Measurements from ENCODE around the gene ZNF135.

The ZNF135 gene

DNA sequence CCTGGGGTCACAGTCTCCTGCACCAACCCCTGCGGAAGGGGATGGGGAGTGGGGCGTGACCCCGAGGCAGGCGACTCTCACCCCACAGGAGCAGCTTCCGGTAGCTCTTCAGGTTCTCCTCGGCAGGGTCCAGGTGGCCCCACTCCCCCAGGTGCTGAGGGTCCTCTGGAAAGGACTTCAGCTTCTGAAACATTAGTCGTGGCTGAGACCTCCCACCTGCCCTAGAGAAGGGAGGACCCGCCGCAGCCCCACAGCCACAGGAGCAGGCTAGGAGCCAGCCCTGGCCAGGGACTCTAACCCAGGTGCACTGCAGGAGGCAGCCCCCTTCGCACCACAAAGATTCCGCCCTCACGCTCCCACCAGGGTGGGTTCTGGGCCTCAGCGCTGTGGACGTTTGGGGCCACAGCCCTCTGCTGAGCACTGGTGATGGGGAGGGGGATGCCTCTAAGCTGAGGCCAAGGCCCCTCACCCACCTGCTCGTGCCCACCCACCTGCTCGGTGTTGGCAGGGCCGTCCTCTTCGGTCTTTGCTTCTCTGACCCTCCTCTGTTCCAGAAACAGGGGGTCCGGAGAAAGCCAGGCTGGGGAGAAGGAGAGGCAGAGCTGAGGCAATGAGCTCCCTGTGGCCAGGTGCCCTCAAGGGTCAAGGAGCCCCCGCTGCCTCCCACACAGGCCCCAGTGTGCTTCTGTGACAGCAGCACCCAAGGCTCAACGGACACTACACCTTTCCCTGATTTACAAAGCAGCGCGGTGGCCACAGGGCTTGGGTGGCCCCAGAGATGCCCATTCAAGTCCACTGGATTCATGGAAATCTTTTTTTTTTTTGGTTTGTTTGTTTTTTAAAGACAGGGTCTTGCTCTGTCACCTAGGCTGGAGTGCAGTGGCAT is 28.0 kb downstream of the ZNF135 start:
- Histone ChIP-seq H3K4me1 (ENCODE audit: control insufficient read depth in 2 of 2, insufficient read depth in 1 of 2, low read depth in 1 of 2, low read length in 2 of 2) (no peaks in the 10 kb centered on the region), H3K9ac (ENCODE audit: low read depth, low read length, poor library complexity) (peak overlapping the region; percentile 21), H3K23ac (ENCODE audit: low read depth, low read length, poor library complexity) (no peak overlapping the region), H3K18ac (ENCODE audit: low read length) (no peak overlapping the region), H2BK120ac (ENCODE audit: low read depth, low read length) (no peak overlapping the region), H3K9me3 (replicated peaks in 1 of 2; ENCODE audit: control insufficient read depth in 2 of 2, insufficient read depth in 1 of 2, low read depth in 1 of 2, low read length in 2 of 2) (peaks cover 32 to 91% of the 10 kb centered on the region in 2 donors), H2BK5ac (ENCODE audit: low read length) (no peak overlapping the region), H2AK5ac (ENCODE audit: low read depth, low read length) (peak overlapping the region; percentile 46), H3K27me3 (ENCODE audit: control insufficient read depth in 3 of 3, insufficient read depth in 3 of 3, low read depth in 1 of 3, low read length in 3 of 3) (no peaks in the 10 kb centered on the region), H2BK15ac (ENCODE audit: low read length) (no peak overlapping the region), H3K4me3 (ENCODE audit: low read length in 2 of 2) (no peak overlapping the region), H3K79me1 (ENCODE audit: low read depth, low read length) (peaks cover 6% of the 10 kb centered on the region), H4K91ac (ENCODE audit: low read depth, low read length, poor library complexity) (no peak overlapping the region), H3K36me3 (replicated peaks in 1 of 2; ENCODE audit: control insufficient read depth in 2 of 2, insufficient read depth in 2 of 2, low read length in 2 of 2) (peaks cover 57 to 83% of the 10 kb centered on the region in 2 donors), H3K4me2 (ENCODE audit: insufficient read depth, low read length, poor library complexity, severe bottlenecking) (no peak overlapping the region), H4K8ac (ENCODE audit: low read depth, low read length) (no peak overlapping the region), H2AFZ (ENCODE audit: low read length) (no peak overlapping the region), H3K4ac (ENCODE audit: low read length) (peak overlapping the region; percentile 17), H2BK12ac (ENCODE audit: low read length) (no peak overlapping the region), H3K27ac (replicated peaks; ENCODE audit: low read length) (no peak overlapping the region), H3K14ac (ENCODE audit: low read length) (no peak overlapping the region)
- DNase-seq (ENCODE audit: low spot score) = no peak
- WGBS, 2 donors (ENCODE audit: extremely low coverage in 2 of 2, insufficient read length in 2 of 2, insufficient replicate concordance in 1 of 2) = no CpG with 5 or more reads among the region's 23 CpGs

GRCh38 chr19:58088521-58089052 is 29.5 kb downstream of the ZNF135 start:
- Histone ChIP-seq H4K8ac (ENCODE audit: low read depth, low read length) (no peak overlapping the region), H3K4me2 (ENCODE audit: insufficient read depth, low read length, poor library complexity, severe bottlenecking) (no peak overlapping the region), H3K4me1 (ENCODE audit: control insufficient read depth in 2 of 2, insufficient read depth in 1 of 2, low read depth in 1 of 2, low read length in 2 of 2) (peaks cover 0 to 1% of the 10 kb centered on the region in 2 donors), H3K23ac (ENCODE audit: low read depth, low read length, poor library complexity) (no peak overlapping the region), H2BK5ac (ENCODE audit: low read length) (no peak overlapping the region), H3K9me3 (replicated peaks in 1 of 2; ENCODE audit: control insufficient read depth in 2 of 2, insufficient read depth in 1 of 2, low read depth in 1 of 2, low read length in 2 of 2) (peaks cover 26 to 92% of the 10 kb centered on the region in 2 donors), H3K9ac (ENCODE audit: low read depth, low read length, poor library complexity) (no peak overlapping the region), H2BK15ac (ENCODE audit: low read length) (no peak overlapping the region), H3K27me3 (ENCODE audit: control insufficient read depth in 3 of 3, insufficient read depth in 3 of 3, low read depth in 1 of 3, low read length in 3 of 3) (no peaks in the 10 kb centered on the region), H2BK120ac (ENCODE audit: low read depth, low read length) (no peak overlapping the region), H2BK12ac (ENCODE audit: low read length) (no peak overlapping the region), H3K79me1 (ENCODE audit: low read depth, low read length) (peaks cover 11% of the 10 kb centered on the region), H2AFZ (ENCODE audit: low read length) (no peak overlapping the region), H3K36me3 (replicated peaks in 1 of 2; ENCODE audit: control insufficient read depth in 2 of 2, insufficient read depth in 2 of 2, low read length in 2 of 2) (peaks cover 57 to 94% of the 10 kb centered on the region in 2 donors), H3K4ac (ENCODE audit: low read length) (no peak overlapping the region), H3K27ac (replicated peaks; ENCODE audit: low read length) (no peak overlapping the region), H3K14ac (ENCODE audit: low read length) (no peak overlapping the region), H3K4me3 (ENCODE audit: low read length in 2 of 2) (peak overlapping the region in 1 of 2 donors; percentile 6), H3K18ac (ENCODE audit: low read length) (no peak overlapping the region), H2AK5ac (ENCODE audit: low read depth, low read length) (no peak overlapping the region), H4K91ac (ENCODE audit: low read depth, low read length, poor library complexity) (peak overlapping the region; percentile 24)
- WGBS, 2 donors (ENCODE audit: extremely low coverage in 2 of 2, insufficient read length in 2 of 2, insufficient replicate concordance in 1 of 2) = no CpG with 5 or more reads among the region's 13 CpGs
- DNase-seq (ENCODE audit: low spot score) = no peak

GRCh38 chr19:58089846-58090245 is 30.8 kb downstream of the ZNF135 start:
- Histone ChIP-seq H2BK5ac (ENCODE audit: low read length) (no peak overlapping the region), H4K8ac (ENCODE audit: low read depth, low read length) (no peak overlapping the region), H3K4me1 (ENCODE audit: control insufficient read depth in 2 of 2, insufficient read depth in 1 of 2, low read depth in 1 of 2, low read length in 2 of 2) (peaks cover 0 to 1% of the 10 kb centered on the region in 2 donors), H2BK120ac (ENCODE audit: low read depth, low read length) (no peak overlapping the region), H3K36me3 (replicated peaks in 1 of 2; ENCODE audit: control insufficient read depth in 2 of 2, insufficient read depth in 2 of 2, low read length in 2 of 2) (peaks cover 46 to 91% of the 10 kb centered on the region in 2 donors), H3K4ac (ENCODE audit: low read length) (no peak overlapping the region), H2BK15ac (ENCODE audit: low read length) (no peak overlapping the region), H3K14ac (ENCODE audit: low read length) (no peak overlapping the region), H3K9ac (ENCODE audit: low read depth, low read length, poor library complexity) (no peak overlapping the region), H3K18ac (ENCODE audit: low read length) (no peak overlapping the region), H2BK12ac (ENCODE audit: low read length) (no peak overlapping the region), H3K4me2 (ENCODE audit: insufficient read depth, low read length, poor library complexity, severe bottlenecking) (no peak overlapping the region), H3K27me3 (ENCODE audit: control insufficient read depth in 3 of 3, insufficient read depth in 3 of 3, low read depth in 1 of 3, low read length in 3 of 3) (no peaks in the 10 kb centered on the region), H3K79me1 (ENCODE audit: low read depth, low read length) (peaks cover 13% of the 10 kb centered on the region), H4K91ac (ENCODE audit: low read depth, low read length, poor library complexity) (no peak overlapping the region), H2AK5ac (ENCODE audit: low read depth, low read length) (no peak overlapping the region), H3K27ac (replicated peaks; ENCODE audit: low read length) (no peak overlapping the region), H3K9me3 (replicated peaks in 1 of 2; ENCODE audit: control insufficient read depth in 2 of 2, insufficient read depth in 1 of 2, low read depth in 1 of 2, low read length in 2 of 2) (peaks cover 16 to 90% of the 10 kb centered on the region in 2 donors), H3K23ac (ENCODE audit: low read depth, low read length, poor library complexity) (no peak overlapping the region), H2AFZ (ENCODE audit: low read length) (no peak overlapping the region), H3K4me3 (ENCODE audit: low read length in 2 of 2) (no peak overlapping the region)
- no peak for DNase-seq (ENCODE audit: low spot score)
- WGBS, 2 donors (ENCODE audit: extremely low coverage in 2 of 2, insufficient read length in 2 of 2, insufficient replicate concordance in 1 of 2) = no CpG with 5 or more reads among the region's 16 CpGs

DNA sequence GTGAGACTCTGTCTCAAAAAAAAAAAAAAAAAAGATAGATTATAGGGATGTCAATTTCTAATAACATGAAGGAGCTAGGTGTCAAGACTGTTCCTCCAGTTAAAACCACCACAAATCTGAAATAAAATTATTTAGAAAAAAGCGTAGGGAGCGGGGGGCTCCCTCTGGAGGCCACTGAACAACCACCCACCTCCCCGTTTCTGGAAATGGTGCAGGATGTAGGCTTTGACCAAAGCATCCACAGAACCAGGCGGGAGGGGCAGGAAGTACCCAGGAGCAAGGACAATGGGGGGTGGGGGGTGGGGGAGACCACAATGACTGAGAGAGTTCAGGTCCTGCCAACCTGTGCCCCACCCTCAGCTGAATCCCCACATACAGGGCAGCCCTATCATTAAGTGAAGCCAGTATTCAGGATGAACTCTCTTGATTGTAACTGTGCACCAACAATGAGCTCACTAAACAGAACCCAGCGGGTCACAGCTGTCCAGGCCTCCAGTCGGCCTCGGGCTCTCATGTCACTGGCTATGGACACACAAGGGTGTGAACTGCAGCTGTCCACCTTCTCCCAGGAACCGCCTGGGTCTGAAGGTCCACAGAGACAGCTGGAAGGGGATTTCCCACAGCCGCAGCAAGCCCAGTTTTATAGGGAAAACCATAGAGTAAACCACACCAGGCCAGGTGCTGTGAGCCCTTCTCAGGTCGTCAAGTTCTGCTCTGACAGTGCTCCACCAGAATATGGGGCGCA is 32.3 kb downstream of the ZNF135 start:
- DNase-seq (ENCODE audit: low spot score) = no peak
- WGBS, 2 donors (ENCODE audit: extremely low coverage in 2 of 2, insufficient read length in 2 of 2, insufficient replicate concordance in 1 of 2) = no CpG with 5 or more reads among the region's 11 CpGs
- H3K9me3 ChIP-seq (replicated peaks in 1 of 2; ENCODE audit: control insufficient read depth in 2 of 2, insufficient read depth in 1 of 2, low read depth in 1 of 2, low read length in 2 of 2) = peaks cover 18 to 90% of the 10 kb centered on the region in 2 donors

More for the DNA sequence above, 32.3 kb downstream of the ZNF135 start:
- H3K14ac ChIP-seq (ENCODE audit: low read length) = no peak overlapping the region
- no peak overlapping the region for H2BK15ac ChIP-seq (ENCODE audit: low read length)
- H3K36me3 ChIP-seq (replicated peaks in 1 of 2; ENCODE audit: control insufficient read depth in 2 of 2, insufficient read depth in 2 of 2, low read length in 2 of 2) = peaks cover 43 to 91% of the 10 kb centered on the region in 2 donors
- H3K4ac ChIP-seq (ENCODE audit: low read length) = no peak overlapping the region
- no peak overlapping the region for H2BK12ac ChIP-seq (ENCODE audit: low read length)
- no peak overlapping the region for H2AFZ ChIP-seq (ENCODE audit: low read length)
- H3K79me1 ChIP-seq (ENCODE audit: low read depth, low read length) = peaks cover 24% of the 10 kb centered on the region
- H3K27me3 ChIP-seq (ENCODE audit: control insufficient read depth in 3 of 3, insufficient read depth in 3 of 3, low read depth in 1 of 3, low read length in 3 of 3) = no peaks in the 10 kb centered on the region
- no peak overlapping the region for H3K9ac ChIP-seq (ENCODE audit: low read depth, low read length, poor library complexity)
- no peak overlapping the region for H3K27ac ChIP-seq (replicated peaks; ENCODE audit: low read length)
- no peak overlapping the region for H2BK5ac ChIP-seq (ENCODE audit: low read length)
- H3K23ac ChIP-seq (ENCODE audit: low read depth, low read length, poor library complexity) = no peak overlapping the region
- peaks cover 0 to 1% of the 10 kb centered on the region in 2 donors for H3K4me1 ChIP-seq (ENCODE audit: control insufficient read depth in 2 of 2, insufficient read depth in 1 of 2, low read depth in 1 of 2, low read length in 2 of 2)
- H3K4me2 ChIP-seq (ENCODE audit: insufficient read depth, low read length, poor library complexity, severe bottlenecking) = no peak overlapping the region
- no peak overlapping the region for H3K4me3 ChIP-seq (ENCODE audit: low read length in 2 of 2)
- no peak overlapping the region for H4K91ac ChIP-seq (ENCODE audit: low read depth, low read length, poor library complexity)
- H3K18ac ChIP-seq (ENCODE audit: low read length) = no peak overlapping the region
- H2BK120ac ChIP-seq (ENCODE audit: low read depth, low read length) = no peak overlapping the region
- no peak overlapping the region for H2AK5ac ChIP-seq (ENCODE audit: low read depth, low read length)
- H4K8ac ChIP-seq (ENCODE audit: low read depth, low read length) = no peak overlapping the region
